Measurements from ENCODE around the gene WASF3.

The WASF3 gene

GRCh38 chr13:26695360-26695705 lies 137.8 kb downstream of the WASF3 start:
- peaks cover 5% of the 10 kb centered on the region for H3K4me1 ChIP-seq (ENCODE audit: control insufficient read depth, insufficient read depth, low read depth, low read length)
- H3K4me3 ChIP-seq (ENCODE audit: insufficient read depth in 1 of 2, low read depth in 1 of 2, low read length in 2 of 2): no peak overlapping the region
- no peaks in the 10 kb centered on the region for H3K27me3 ChIP-seq (ENCODE audit: control insufficient read depth in 1 of 2, insufficient read depth in 1 of 2, low read length in 2 of 2)
- no peak overlapping the region for H2BK120ac ChIP-seq (ENCODE audit: low read depth, low read length)
- H3K9ac ChIP-seq (ENCODE audit: low read length): peak overlapping the region; percentile 9
- peak overlapping the region in 1 of 2 experiments; percentile 57 for H3K14ac ChIP-seq (ENCODE audit: low read length in 2 of 2)
- H3K23ac ChIP-seq (ENCODE audit: low read length in 2 of 2): peak overlapping the region in 1 of 2 experiments; percentile 18
- H2BK12ac ChIP-seq (ENCODE audit: low read length in 2 of 2): no peak overlapping the region
- no peak overlapping the region for H3K27ac ChIP-seq (ENCODE audit: low read length, poor library complexity, severe bottlenecking)
- WGBS: 96% methylated on average over 9 of the region's 9 CpGs
- H3K4me2 ChIP-seq (ENCODE audit: low read length, poor library complexity, severe bottlenecking): no peak overlapping the region
- H3K79me1 ChIP-seq (replicated peaks; ENCODE audit: low read length, poor library complexity, severe bottlenecking): no peaks in the 10 kb centered on the region
- H4K8ac ChIP-seq (ENCODE audit: low read length): no peak overlapping the region
- no peak overlapping the region for H2AK5ac ChIP-seq (ENCODE audit: low read length, severe bottlenecking)
- H2AFZ ChIP-seq (ENCODE audit: low read depth, low read length): no peak overlapping the region
- H3K18ac ChIP-seq (ENCODE audit: low read depth in 1 of 2, low read length in 2 of 2): no peak overlapping the region
- no peak overlapping the region for H2BK15ac ChIP-seq (ENCODE audit: low read depth, poor library complexity, severe bottlenecking)
- DNase-seq: no peak
- peaks cover 4% of the 10 kb centered on the region for H3K9me3 ChIP-seq (ENCODE audit: control insufficient read depth, low read length)
- no peak overlapping the region for H4K91ac ChIP-seq (ENCODE audit: low read length)
- no peak overlapping the region for H3K4ac ChIP-seq (ENCODE audit: low read depth in 1 of 2, low read length in 2 of 2)
- H3K36me3 ChIP-seq (ENCODE audit: control insufficient read depth in 1 of 2, insufficient read depth in 2 of 2, low read depth in 1 of 2, low read length in 2 of 2): peaks cover 6 to 16% of the 10 kb centered on the region in 2 experiments
- H2BK5ac ChIP-seq (ENCODE audit: low read depth, low read length, poor library complexity, severe bottlenecking): no peak overlapping the region

- 68% methylated on average over 14 of the region's 15 CpGs for WGBS
- no peak for DNase-seq
- no peak overlapping the region for H4K91ac ChIP-seq (ENCODE audit: low read length)
Observed at GRCh38 chr13:26695891-26696311, 138.4 kb downstream of the WASF3 start.

DNA sequence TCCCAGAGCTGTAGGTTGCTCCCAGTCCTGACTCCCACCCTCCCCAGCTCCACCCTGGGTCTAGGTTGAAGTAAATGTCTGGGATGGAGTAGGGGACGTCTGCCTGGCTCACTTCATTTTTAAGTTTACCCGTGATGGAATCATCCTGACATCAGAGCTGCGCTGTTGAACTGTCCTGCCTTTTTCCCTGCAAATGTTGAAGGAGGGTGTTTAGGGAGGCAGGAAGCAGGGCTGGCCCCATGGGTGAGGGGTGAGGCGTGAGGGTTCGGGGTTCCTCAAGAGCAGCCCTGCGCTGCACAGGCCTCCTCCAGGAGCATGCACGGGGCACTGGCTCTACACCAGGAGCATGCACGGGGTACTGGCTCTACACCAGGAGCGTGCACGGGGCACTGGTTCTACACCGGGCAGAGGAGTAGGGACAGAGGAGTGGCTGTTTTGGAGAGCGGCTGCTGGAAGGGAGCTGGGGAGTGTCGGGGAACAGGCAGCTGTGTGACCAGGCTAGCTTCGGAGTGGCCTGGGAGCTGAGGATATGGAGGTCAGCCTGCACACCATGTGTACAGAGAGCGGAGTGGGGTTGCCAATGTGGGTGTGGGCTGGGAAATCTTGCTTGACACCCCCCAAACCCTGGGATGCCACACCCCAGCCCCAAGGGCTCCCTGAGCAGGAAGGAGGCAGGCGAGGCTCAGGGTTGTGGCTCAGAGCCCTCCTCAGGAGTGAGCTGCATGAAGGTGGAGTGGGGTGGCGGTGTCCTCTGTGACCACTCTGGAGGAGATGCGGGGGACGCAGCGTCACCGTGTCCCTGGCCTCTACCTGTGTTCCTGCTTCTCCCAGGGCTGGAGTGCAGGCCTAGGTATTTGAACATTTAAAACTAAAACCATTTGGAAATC lies 139.8 kb downstream of the WASF3 start:
- 92% methylated on average over 15 of the region's 21 CpGs for WGBS
- H3K9ac ChIP-seq (ENCODE audit: low read length): peak overlapping the region; percentile 80

More at GRCh38 chr13:26695891-26696311, 138.4 kb downstream of the WASF3 start:
- Histone ChIP-seq H3K4me2 (ENCODE audit: low read length, poor library complexity, severe bottlenecking) (no peak overlapping the region), H3K4me3 (ENCODE audit: insufficient read depth in 1 of 2, low read depth in 1 of 2, low read length in 2 of 2) (no peak overlapping the region), H3K14ac (ENCODE audit: low read length in 2 of 2) (peak overlapping the region in 1 of 2 experiments; percentile 44), H2BK15ac (ENCODE audit: low read depth, poor library complexity, severe bottlenecking) (no peak overlapping the region), H3K27me3 (ENCODE audit: control insufficient read depth in 1 of 2, insufficient read depth in 1 of 2, low read length in 2 of 2) (no peaks in the 10 kb centered on the region), H3K9ac (ENCODE audit: low read length) (peak overlapping the region; percentile 9), H3K79me1 (replicated peaks; ENCODE audit: low read length, poor library complexity, severe bottlenecking) (no peaks in the 10 kb centered on the region), H3K36me3 (ENCODE audit: control insufficient read depth in 1 of 2, insufficient read depth in 2 of 2, low read depth in 1 of 2, low read length in 2 of 2) (peaks cover 6 to 11% of the 10 kb centered on the region in 2 experiments), H3K27ac (ENCODE audit: low read length, poor library complexity, severe bottlenecking) (no peak overlapping the region), H4K8ac (ENCODE audit: low read length) (no peak overlapping the region), H2AFZ (ENCODE audit: low read depth, low read length) (no peak overlapping the region), H2BK5ac (ENCODE audit: low read depth, low read length, poor library complexity, severe bottlenecking) (no peak overlapping the region), H3K4ac (ENCODE audit: low read depth in 1 of 2, low read length in 2 of 2) (no peak overlapping the region), H3K18ac (ENCODE audit: low read depth in 1 of 2, low read length in 2 of 2) (no peak overlapping the region), H3K9me3 (ENCODE audit: control insufficient read depth, low read length) (no peaks in the 10 kb centered on the region), H3K23ac (ENCODE audit: low read length in 2 of 2) (no peak overlapping the region), H2AK5ac (ENCODE audit: low read length, severe bottlenecking) (no peak overlapping the region), H2BK120ac (ENCODE audit: low read depth, low read length) (no peak overlapping the region), H3K4me1 (ENCODE audit: control insufficient read depth, insufficient read depth, low read depth, low read length) (peaks cover 5% of the 10 kb centered on the region), H2BK12ac (ENCODE audit: low read length in 2 of 2) (no peak overlapping the region)

GRCh38 chr13:26698392-26699196 lies 141.1 kb downstream of the WASF3 start:
- Histone ChIP-seq H4K8ac (ENCODE audit: low read length) (no peak overlapping the region), H3K4me1 (ENCODE audit: control insufficient read depth, insufficient read depth, low read depth, low read length) (peaks cover 5% of the 10 kb centered on the region), H3K14ac (ENCODE audit: low read length in 2 of 2) (no peak overlapping the region), H4K91ac (ENCODE audit: low read length) (no peak overlapping the region), H2BK5ac (ENCODE audit: low read depth, low read length, poor library complexity, severe bottlenecking) (no peak overlapping the region), H3K9me3 (ENCODE audit: control insufficient read depth, low read length) (no peaks in the 10 kb centered on the region), H3K23ac (ENCODE audit: low read length in 2 of 2) (no peak overlapping the region), H3K27me3 (ENCODE audit: control insufficient read depth in 1 of 2, insufficient read depth in 1 of 2, low read length in 2 of 2) (no peaks in the 10 kb centered on the region), H3K4ac (ENCODE audit: low read depth in 1 of 2, low read length in 2 of 2) (no peak overlapping the region), H3K4me3 (ENCODE audit: insufficient read depth in 1 of 2, low read depth in 1 of 2, low read length in 2 of 2) (peak overlapping the region in 1 of 2 experiments; percentile 61), H2BK15ac (ENCODE audit: low read depth, poor library complexity, severe bottlenecking) (no peak overlapping the region), H3K18ac (ENCODE audit: low read depth in 1 of 2, low read length in 2 of 2) (no peak overlapping the region), H3K36me3 (ENCODE audit: control insufficient read depth in 1 of 2, insufficient read depth in 2 of 2, low read depth in 1 of 2, low read length in 2 of 2) (peaks cover 3 to 6% of the 10 kb centered on the region in 2 experiments), H3K9ac (ENCODE audit: low read length) (peak overlapping the region; percentile 80), H3K27ac (ENCODE audit: low read length, poor library complexity, severe bottlenecking) (no peak overlapping the region), H3K79me1 (replicated peaks; ENCODE audit: low read length, poor library complexity, severe bottlenecking) (no peaks in the 10 kb centered on the region), H2BK12ac (ENCODE audit: low read length in 2 of 2) (no peak overlapping the region), H2AFZ (ENCODE audit: low read depth, low read length) (peak overlapping the region; percentile 3), H2BK120ac (ENCODE audit: low read depth, low read length) (no peak overlapping the region), H3K4me2 (ENCODE audit: low read length, poor library complexity, severe bottlenecking) (peak overlapping the region; percentile 31), H2AK5ac (ENCODE audit: low read length, severe bottlenecking) (no peak overlapping the region)
- 37% methylated on average over 27 of the region's 29 CpGs for WGBS
- peak; percentile 78 for DNase-seq

More for the DNA sequence above, 139.8 kb downstream of the WASF3 start:
- no peak overlapping the region for H3K14ac ChIP-seq (ENCODE audit: low read length in 2 of 2)
- no peak overlapping the region for H3K4me2 ChIP-seq (ENCODE audit: low read length, poor library complexity, severe bottlenecking)
- no peak overlapping the region for H2BK15ac ChIP-seq (ENCODE audit: low read depth, poor library complexity, severe bottlenecking)
- H3K9me3 ChIP-seq (ENCODE audit: control insufficient read depth, low read length): no peaks in the 10 kb centered on the region
- no peak for DNase-seq
- H2BK5ac ChIP-seq (ENCODE audit: low read depth, low read length, poor library complexity, severe bottlenecking): no peak overlapping the region
- no peak overlapping the region for H2AFZ ChIP-seq (ENCODE audit: low read depth, low read length)
- no peaks in the 10 kb centered on the region for H3K27me3 ChIP-seq (ENCODE audit: control insufficient read depth in 1 of 2, insufficient read depth in 1 of 2, low read length in 2 of 2)
- H3K79me1 ChIP-seq (replicated peaks; ENCODE audit: low read length, poor library complexity, severe bottlenecking): no peaks in the 10 kb centered on the region
- no peak overlapping the region for H2BK12ac ChIP-seq (ENCODE audit: low read length in 2 of 2)
- no peak overlapping the region for H3K27ac ChIP-seq (ENCODE audit: low read length, poor library complexity, severe bottlenecking)
- H4K8ac ChIP-seq (ENCODE audit: low read length): no peak overlapping the region
- no peak overlapping the region for H3K23ac ChIP-seq (ENCODE audit: low read length in 2 of 2)
- peaks cover 5% of the 10 kb centered on the region for H3K4me1 ChIP-seq (ENCODE audit: control insufficient read depth, insufficient read depth, low read depth, low read length)
- peaks cover 6 to 10% of the 10 kb centered on the region in 2 experiments for H3K36me3 ChIP-seq (ENCODE audit: control insufficient read depth in 1 of 2, insufficient read depth in 2 of 2, low read depth in 1 of 2, low read length in 2 of 2)
- H3K18ac ChIP-seq (ENCODE audit: low read depth in 1 of 2, low read length in 2 of 2): no peak overlapping the region
- peak overlapping the region in 1 of 2 experiments; percentile 61 for H3K4me3 ChIP-seq (ENCODE audit: insufficient read depth in 1 of 2, low read depth in 1 of 2, low read length in 2 of 2)
- H2AK5ac ChIP-seq (ENCODE audit: low read length, severe bottlenecking): no peak overlapping the region
- H4K91ac ChIP-seq (ENCODE audit: low read length): peak overlapping the region; percentile 25
- H3K4ac ChIP-seq (ENCODE audit: low read depth in 1 of 2, low read length in 2 of 2): no peak overlapping the region
- H2BK120ac ChIP-seq (ENCODE audit: low read depth, low read length): no peak overlapping the region
